Right atrium auricular region (tissue), 2 donors: ENCODE data around the gene CATSPER4. TPM values are rescaled to one million over a fixed set of nuclear protein-coding genes. Genes with fewer than 3 reads are reported as not detected.
A peak's percentile ranks its signal among the peaks of the same experiment; 100 is the strongest.

Source experiments
- DNase-seq: peaks from one replicate; pipeline ENCODE4 v3.0.0-alpha.2; 2019; ENCODE audit warnings: low spot score
- H3K27ac ChIP-seq, 2 donors: fragments of 200-600 bp; sonication (generic); 1 replicate in 1 of 2; 2 replicates in 1 of 2; pipeline ENCODE4 v1.5.1; 2016 to 2019
- H3K27me3 ChIP-seq, 2 donors: fragments of 200-600 bp; sonication (generic); one replicate each; pipeline versions ENCODE4 v1.5.1 to v1.6.0; 2017 to 2019
- H3K36me3 ChIP-seq: fragments of 200-600 bp; sonication (generic); one replicate; pipeline ENCODE4 v1.5.1; 2016
- H3K4me1 ChIP-seq, 2 donors: fragments of 200-600 bp; sonication (generic); one replicate each; pipeline versions ENCODE4 v1.5.1 to v1.6.0; 2017 to 2019
- H3K4me3 ChIP-seq, 2 donors: fragments of 200-600 bp; sonication (generic); 1 replicate in 1 of 2; 2 replicates in 1 of 2; pipeline ENCODE4 v1.5.1; 2017 to 2019; ENCODE audit warnings: mild to moderate bottlenecking in 1 of 2, moderate library complexity in 1 of 2
- H3K9me3 ChIP-seq, 2 donors: fragments of 200-600 bp; sonication (generic); one replicate each; pipeline ENCODE4 v1.5.1; 2019
- CTCF ChIP-seq, 2 donors: fragments of 200-600 bp; sonication (generic); IDR thresholded peaks; one replicate each; pipeline ENCODE4 v1.5.1; 2019; ENCODE audit warnings: antibody characterized with exemption in 2 of 2
- total RNA-seq, 2 donors: library from RNA; depleted of rRNA; stranded (reverse); fragments of >200 nt; gene quantifications; one replicate each; pipeline ENCODE4 v1.1.0, GENCODE V29; 2016

The CATSPER4 gene
- total RNA-seq, result not detected

GRCh38 chr1:26190373-26190987 is at the start of gene CATSPER4:
CATSPER4 (plus strand) TSS chr1:26190602; CDS start chr1:26190628, 26 bp downstream.
- Histone ChIP-seq H3K4me1 (no peaks in the 10 kb centered on the region), H3K36me3 (no peaks in the 10 kb centered on the region), H3K9me3 (no peaks in the 10 kb centered on the region), H3K27ac (no peak within 1 kb of the TSS), H3K27me3 (no peaks in the 10 kb centered on the region), H3K4me3 (no peak within 1 kb of the TSS)
- TF ChIP-seq CTCF (IDR thresholded peaks at IDR 0.05), result peak in 1 of 2 donors; percentile 22
- no peak for DNase-seq

- no peak overlapping the region for H3K27ac ChIP-seq
- peak; percentile 51 for DNase-seq
- H3K36me3 ChIP-seq, result no peaks in the 10 kb centered on the region
- H3K27me3 ChIP-seq, result no peaks in the 10 kb centered on the region
- peaks cover 0 to 7% of the 10 kb centered on the region in 2 donors for H3K4me1 ChIP-seq
- no peak overlapping the region for H3K4me3 ChIP-seq
- H3K9me3 ChIP-seq, result no peaks in the 10 kb centered on the region
- no peak for TF ChIP-seq CTCF (IDR thresholded peaks at IDR 0.05)
Observed at GRCh38 chr1:26142159-26142558, 48.2 kb upstream of the CATSPER4 start.

- TF ChIP-seq CTCF (IDR thresholded peaks at IDR 0.05), result peak; percentile 50 to 85
- no peaks in the 10 kb centered on the region for H3K27me3 ChIP-seq
- H3K9me3 ChIP-seq, result no peaks in the 10 kb centered on the region
- H3K36me3 ChIP-seq, result no peaks in the 10 kb centered on the region
- no peak overlapping the region for H3K4me3 ChIP-seq
- H3K4me1 ChIP-seq, result peaks cover 0 to 7% of the 10 kb centered on the region in 2 donors
- no peak overlapping the region for H3K27ac ChIP-seq
- DNase-seq, result peak; percentile 90
Observed at GRCh38 chr1:26145041-26145959, 45.1 kb upstream of the CATSPER4 start.

GRCh38 chr1:26145960-26146294 is 44.5 kb upstream of the CATSPER4 start:
- Histone ChIP-seq H3K9me3 (no peaks in the 10 kb centered on the region), H3K4me3 (no peak overlapping the region), H3K36me3 (no peaks in the 10 kb centered on the region), H3K27me3 (no peaks in the 10 kb centered on the region), H3K27ac (no peak overlapping the region), H3K4me1 (peaks cover 0 to 7% of the 10 kb centered on the region in 2 donors)
- no peak for TF ChIP-seq CTCF (IDR thresholded peaks at IDR 0.05)
- no peak for DNase-seq

- Histone ChIP-seq H3K4me1 (peaks cover 0 to 7% of the 10 kb centered on the region in 2 donors), H3K9me3 (no peaks in the 10 kb centered on the region), H3K27me3 (no peaks in the 10 kb centered on the region), H3K36me3 (no peaks in the 10 kb centered on the region), H3K27ac (no peak overlapping the region), H3K4me3 (no peak overlapping the region)
- no peak for TF ChIP-seq CTCF (IDR thresholded peaks at IDR 0.05)
- DNase-seq, result peak; percentile 7
Observed at GRCh38 chr1:26148887-26149286, 41.5 kb upstream of the CATSPER4 start.
